Measurements from ENCODE around the gene PCGF6.
A peak's percentile ranks its signal among the peaks of the same experiment; 100 is the strongest.

The PCGF6 gene, protein sequence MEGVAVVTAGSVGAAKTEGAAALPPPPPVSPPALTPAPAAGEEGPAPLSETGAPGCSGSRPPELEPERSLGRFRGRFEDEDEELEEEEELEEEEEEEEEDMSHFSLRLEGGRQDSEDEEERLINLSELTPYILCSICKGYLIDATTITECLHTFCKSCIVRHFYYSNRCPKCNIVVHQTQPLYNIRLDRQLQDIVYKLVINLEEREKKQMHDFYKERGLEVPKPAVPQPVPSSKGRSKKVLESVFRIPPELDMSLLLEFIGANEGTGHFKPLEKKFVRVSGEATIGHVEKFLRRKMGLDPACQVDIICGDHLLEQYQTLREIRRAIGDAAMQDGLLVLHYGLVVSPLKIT

GRCh38 chr10:103350517-103351260 lies at the start of gene PCGF6:
Gene PCGF6 (minus strand): TSS chr10:103351140. CDS start chr10:103351066, 74 bp downstream.
- Histone ChIP-seq H3K4me1 (ENCODE audit: insufficient read depth, low read length) (peaks cover 33% of the 10 kb centered on the region), H3K36me3 (ENCODE audit: insufficient read depth, low read length) (peaks cover 29% of the 10 kb centered on the region), H2AFZ (ENCODE audit: low read depth, low read length) (peak within 1 kb of the TSS; percentile 99), H3K27me3 (ENCODE audit: insufficient read depth, low read length, poor library complexity) (no peaks in the 10 kb centered on the region), H3K27ac (ENCODE audit: low read length) (peak within 1 kb of the TSS; percentile 96), H3K4me2 (ENCODE audit: insufficient read depth, low read length) (peak within 1 kb of the TSS; percentile 91), H3K4me3 (ENCODE audit: low read depth in 1 of 2, low read length in 2 of 2) (peak within 1 kb of the TSS; percentile 72 to 75), H3K9ac (ENCODE audit: low read depth, low read length) (peak within 1 kb of the TSS; percentile 82), H3K9me3 (ENCODE audit: insufficient read depth, low read length, severe bottlenecking) (no peaks in the 10 kb centered on the region), H4K20me1 (ENCODE audit: insufficient read depth, low read length) (no peaks in the 10 kb centered on the region), H3K79me2 (ENCODE audit: insufficient read depth, low read length) (peaks cover 43% of the 10 kb centered on the region)
- ATAC-seq (ENCODE audit: insufficient read depth, low read depth) (peak; percentile 85), DNase-seq (peak; percentile 80)
- TF ChIP-seq EZH2 (IDR thresholded peaks at IDR 0.05; ENCODE audit: borderline replicate concordance, low read depth, low read length, severe bottlenecking), result no peak
- peak; percentile 23 for TF ChIP-seq CTCF (IDR thresholded peaks at IDR 0.05; ENCODE audit: borderline replicate concordance, extremely low read depth, low read length, poor library complexity, severe bottlenecking)

DNA sequence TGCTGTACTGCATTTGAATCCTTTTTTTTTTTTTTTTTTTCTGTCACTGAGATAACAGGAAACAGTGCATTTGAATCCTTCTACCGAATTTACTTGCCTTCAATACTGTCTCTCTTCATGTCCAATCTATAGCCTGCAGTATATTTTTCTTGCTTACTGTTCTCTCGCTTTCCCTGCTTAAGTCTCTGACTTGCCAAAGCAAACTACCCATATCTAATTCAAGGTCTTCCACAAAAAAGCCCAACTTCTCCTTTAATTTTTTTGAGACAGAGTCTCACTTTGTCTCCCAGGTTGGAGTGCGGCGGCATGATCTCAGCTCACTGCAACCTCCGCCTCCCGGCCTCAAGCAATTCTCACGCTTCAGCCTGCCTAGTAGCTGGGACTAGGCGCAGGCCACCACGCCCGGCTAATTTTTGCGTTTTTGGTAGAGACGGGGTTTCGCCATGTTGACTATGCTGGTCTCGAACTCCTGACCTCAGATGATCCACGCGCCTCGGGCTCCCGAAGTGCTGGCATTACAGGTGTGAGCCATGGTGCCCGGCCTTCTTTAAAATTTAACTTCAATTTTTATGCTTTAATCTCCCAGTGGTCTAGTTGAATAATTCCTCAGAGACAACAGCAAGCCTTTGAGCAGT lies 46.4 kb upstream of the PCGF6 start:
- H3K27ac ChIP-seq (ENCODE audit: low read length), result peak overlapping the region; percentile 75
- H3K9me3 ChIP-seq (ENCODE audit: insufficient read depth, low read length, severe bottlenecking), result no peaks in the 10 kb centered on the region
- DNase-seq (peak; percentile 18), ATAC-seq (ENCODE audit: insufficient read depth, low read depth) (no peak)
- H3K4me3 ChIP-seq (ENCODE audit: low read depth in 1 of 2, low read length in 2 of 2), result peak overlapping the region; percentile 80 to 87
- no peaks in the 10 kb centered on the region for H3K27me3 ChIP-seq (ENCODE audit: insufficient read depth, low read length, poor library complexity)
- peak overlapping the region; percentile 90 for H2AFZ ChIP-seq (ENCODE audit: low read depth, low read length)
- peaks cover 50% of the 10 kb centered on the region for H3K36me3 ChIP-seq (ENCODE audit: insufficient read depth, low read length)
- peaks cover 52% of the 10 kb centered on the region for H3K4me1 ChIP-seq (ENCODE audit: insufficient read depth, low read length)
- TF ChIP-seq EZH2 (IDR thresholded peaks at IDR 0.05; ENCODE audit: borderline replicate concordance, low read depth, low read length, severe bottlenecking), result no peak
- no peak for TF ChIP-seq CTCF (IDR thresholded peaks at IDR 0.05; ENCODE audit: borderline replicate concordance, extremely low read depth, low read length, poor library complexity, severe bottlenecking)
- H3K9ac ChIP-seq (ENCODE audit: low read depth, low read length), result peak overlapping the region; percentile 77
- no peaks in the 10 kb centered on the region; the same call in 1 of the 2 replicates for H4K20me1 ChIP-seq (ENCODE audit: insufficient read depth, low read length)
- peaks cover 74% of the 10 kb centered on the region for H3K79me2 ChIP-seq (ENCODE audit: insufficient read depth, low read length)
- H3K4me2 ChIP-seq (ENCODE audit: insufficient read depth, low read length), result peak overlapping the region; percentile 90

GRCh38 chr10:103396789-103397087 lies 45.8 kb upstream of the PCGF6 start:
- DNase-seq (no peak), ATAC-seq (ENCODE audit: insufficient read depth, low read depth) (no peak)
- peaks cover 76% of the 10 kb centered on the region for H3K79me2 ChIP-seq (ENCODE audit: insufficient read depth, low read length)

More at GRCh38 chr10:103396789-103397087, 45.8 kb upstream of the PCGF6 start:
- peak overlapping the region; percentile 90 for H3K4me2 ChIP-seq (ENCODE audit: insufficient read depth, low read length)
- H3K9ac ChIP-seq (ENCODE audit: low read depth, low read length), result peak overlapping the region; percentile 77
- no peaks in the 10 kb centered on the region for H3K9me3 ChIP-seq (ENCODE audit: insufficient read depth, low read length, severe bottlenecking)
- H4K20me1 ChIP-seq (ENCODE audit: insufficient read depth, low read length), result no peaks in the 10 kb centered on the region; the same call in 1 of the 2 replicates
- no peaks in the 10 kb centered on the region for H3K27me3 ChIP-seq (ENCODE audit: insufficient read depth, low read length, poor library complexity)
- H3K36me3 ChIP-seq (ENCODE audit: insufficient read depth, low read length), result peaks cover 48% of the 10 kb centered on the region
- peak overlapping the region; percentile 75 for H3K27ac ChIP-seq (ENCODE audit: low read length)
- TF ChIP-seq EZH2 (IDR thresholded peaks at IDR 0.05; ENCODE audit: borderline replicate concordance, low read depth, low read length, severe bottlenecking) (no peak), CTCF (IDR thresholded peaks at IDR 0.05; ENCODE audit: borderline replicate concordance, extremely low read depth, low read length, poor library complexity, severe bottlenecking) (no peak)
- H3K4me1 ChIP-seq (ENCODE audit: insufficient read depth, low read length), result peaks cover 52% of the 10 kb centered on the region
- H3K4me3 ChIP-seq (ENCODE audit: low read depth in 1 of 2, low read length in 2 of 2), result peak overlapping the region; percentile 80 to 87
- H2AFZ ChIP-seq (ENCODE audit: low read depth, low read length), result peak overlapping the region; percentile 90
